UCSD-AML1 (cell line): ENCODE data around the gene GUK1.
"Not testable (repeated sequence)": the region's sequence is repeated elsewhere in the genome, so short reads cannot be mapped to it uniquely, and the experiment has no call there.

ENCODE experiments used
- DNase-seq: peaks from one replicate; lab custom pipeline; 2025; ENCODE audit not compliant: unreplicated experiment; lab: John Stamatoyannopoulos, UW

Gene GUK1

GRCh38 chr1:228104526-228105269 is 35.4 kb upstream of the GUK1 start:
- no peak for DNase-seq

GRCh38 chr1:228105270-228105995 is 34.6 kb upstream of the GUK1 start:
- no peak for DNase-seq

GRCh38 chr1:228105996-228106799 is 33.9 kb upstream of the GUK1 start:
- no peak for DNase-seq

GRCh38 chr1:228106800-228107054 is 33.4 kb upstream of the GUK1 start:
- no peak for DNase-seq

GRCh38 chr1:228107636-228108035 is 32.4 kb upstream of the GUK1 start:
- DNase-seq = no peak

GRCh38 chr1:228108055-228108690 is 31.9 kb upstream of the GUK1 start:
- DNase-seq = no peak

GRCh38 chr1:228108742-228109072 is 31.4 kb upstream of the GUK1 start:
- no peak for DNase-seq

GRCh38 chr1:228109073-228109961 is 30.8 kb upstream of the GUK1 start, which contains the start of gene MRPL55:
Gene MRPL55 (minus strand): TSS chr1:228109299. CDS start chr1:228108260, 1,039 bp downstream.
- peak; percentile 97 for DNase-seq

GRCh38 chr1:228109962-228110488 is 30.1 kb upstream of the GUK1 start:
- no peak for DNase-seq

- DNase-seq = no peak
Measured at GRCh38 chr1:228110556-228110955, 29.5 kb upstream of the GUK1 start.

- not testable (repeated sequence) for DNase-seq
Measured at GRCh38 chr1:228111315-228111714, 28.8 kb upstream of the GUK1 start.

- DNase-seq = no peak
Measured at GRCh38 chr1:228112167-228112566, 27.9 kb upstream of the GUK1 start.

GRCh38 chr1:228112617-228113016 is 27.5 kb upstream of the GUK1 start:
- no peak for DNase-seq

- no peak for DNase-seq
Measured at GRCh38 chr1:228114827-228115226, 25.3 kb upstream of the GUK1 start.

- no peak for DNase-seq
Measured at GRCh38 chr1:228117335-228117734, 22.7 kb upstream of the GUK1 start.

- DNase-seq = no peak
Measured at GRCh38 chr1:228118040-228118439, 22.0 kb upstream of the GUK1 start.

- no peak for DNase-seq
Measured at GRCh38 chr1:228120351-228120750, 19.7 kb upstream of the GUK1 start.

GRCh38 chr1:228120857-228121489 is 19.1 kb upstream of the GUK1 start:
- no peak for DNase-seq

GRCh38 chr1:228122921-228123441 is 17.1 kb upstream of the GUK1 start:
- DNase-seq = no peak

- no peak for DNase-seq
Measured at GRCh38 chr1:228123505-228123904, 16.6 kb upstream of the GUK1 start.
